IgD-negative memory B cell (primary cell): ENCODE data around the gene ARRB2. TPM values are rescaled to one million over a fixed set of nuclear protein-coding genes. Genes with fewer than 3 reads are reported as not detected.

ENCODE experiments used
- H3K27ac Mint-ChIP-seq, 3 donors: one replicate each; pipeline ENCODE4 v1.8.0; 2020 to 2022; ENCODE audit warnings: mild to moderate bottlenecking in 3 of 3, mixed read lengths in 3 of 3, moderate library complexity in 1 of 3
- H3K27me3 Mint-ChIP-seq: one replicate; pipeline ENCODE4 v1.8.0; 2021; ENCODE audit warnings: mixed read lengths
- H3K36me3 Mint-ChIP-seq: one replicate; pipeline ENCODE4 v1.8.0; 2020; ENCODE audit warnings: mild to moderate bottlenecking, mixed read lengths
- H3K4me1 Mint-ChIP-seq, 3 donors: one replicate each; pipeline ENCODE4 v1.8.0; 2020 to 2022; ENCODE audit warnings: mixed read lengths in 3 of 3, mild to moderate bottlenecking in 1 of 3
- H3K4me3 Mint-ChIP-seq, 4 donors: one replicate each; pipeline ENCODE4 v1.8.0; 2020 to 2022; ENCODE audit warnings: mild to moderate bottlenecking in 4 of 4, mixed read lengths in 4 of 4, moderate library complexity in 3 of 4
- H3K9me3 Mint-ChIP-seq, 3 donors: one replicate each; pipeline ENCODE4 v1.8.0; 2020 to 2021; ENCODE audit warnings: mixed read lengths in 3 of 3, mild to moderate bottlenecking in 1 of 3
- polyA plus RNA-seq: library from polyadenylated mRNA; unstranded; fragments of 300-500 nt; fragmentation: Illumina TruSeq; gene quantifications from one replicate; pipeline ENCODE4 v1.2.3, GENCODE V29; 2021

Gene ARRB2
- polyA plus RNA-seq = 21.5 TPM

DNA sequence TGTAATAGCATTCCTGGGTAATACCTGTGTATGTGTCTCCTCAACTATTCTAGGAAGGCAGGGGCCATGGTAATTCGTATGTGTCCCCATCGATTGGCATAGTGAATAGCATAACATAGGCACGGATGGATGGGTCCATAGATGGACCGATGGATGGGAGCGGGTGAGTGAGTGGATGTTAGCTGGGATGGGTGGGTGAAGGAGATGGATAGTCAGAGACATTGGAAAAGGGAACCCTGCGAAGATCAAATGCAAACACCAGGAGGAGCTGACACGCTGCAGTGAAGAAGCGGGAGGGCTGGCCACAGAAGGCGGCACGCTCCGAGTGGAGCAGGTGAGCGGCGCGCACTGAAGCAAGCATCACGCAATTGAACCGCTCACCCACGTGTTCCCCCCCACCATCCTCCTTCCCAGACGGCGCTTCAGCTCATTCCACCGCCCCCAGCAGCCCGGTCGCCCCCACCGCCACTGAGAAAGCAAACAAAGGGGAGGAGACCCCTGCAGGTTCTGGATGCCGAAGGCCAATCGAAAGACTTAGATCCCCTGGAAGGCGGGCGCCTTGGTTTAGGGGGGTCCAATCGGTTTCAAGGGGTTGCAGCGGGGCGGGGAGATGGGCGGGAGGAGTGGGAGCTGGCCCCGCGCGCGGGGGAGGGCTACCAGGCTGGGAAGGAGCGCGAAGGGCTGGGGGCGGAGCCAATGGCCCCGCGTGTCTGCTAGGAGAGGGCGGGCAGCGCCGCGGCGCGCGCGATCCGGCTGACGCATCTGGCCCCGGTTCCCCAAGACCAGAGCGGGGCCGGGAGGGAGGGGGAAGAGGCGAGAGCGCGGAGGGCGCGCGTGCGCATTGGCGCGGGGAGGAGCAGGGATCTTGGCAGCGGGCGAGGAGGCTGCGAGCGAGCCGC, at the start of gene ARRB2:
TSS of gene ARRB2 (plus strand) at position 839 of the 899 bp plus-strand sequence. CDS start 90 bp downstream, outside the sequence.
- Mint-ChIP-seq H3K27me3 (no peaks in the 10 kb centered on the region), H3K36me3 (no peaks in the 10 kb centered on the region), H3K4me3 (peak within 1 kb of the TSS; percentile 61 to 97 (median 90)), H3K9me3 (peaks cover 0 to 2% (median 0%) of the 10 kb centered on the region in 3 donors), H3K27ac (peak within 1 kb of the TSS; percentile 36 to 95 (median 93)), H3K4me1 (peaks cover 18 to 31% (median 25%) of the 10 kb centered on the region in 3 donors)

DNA sequence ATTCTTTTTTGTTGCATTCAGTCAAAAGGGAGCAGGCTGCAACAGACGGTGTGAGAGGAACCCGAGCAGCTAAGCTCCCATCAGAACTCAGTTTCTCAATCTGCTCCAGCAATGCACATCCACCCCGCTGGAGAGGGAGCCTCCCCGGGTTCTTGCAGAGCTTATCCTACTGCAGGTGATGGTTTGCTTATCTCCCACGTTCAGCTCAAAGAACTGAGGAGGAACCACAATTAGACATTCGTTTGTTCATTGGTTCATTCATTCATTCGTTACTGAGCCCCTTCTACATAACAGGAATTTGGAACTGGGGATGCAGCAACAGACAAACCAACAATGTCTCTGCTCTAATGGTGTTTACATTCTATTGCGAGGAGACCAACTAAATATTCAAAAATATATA, 46.7 kb upstream of the ARRB2 start:
- H3K36me3 Mint-ChIP-seq = peaks cover 1% of the 10 kb centered on the region
- no peaks in the 10 kb centered on the region for H3K9me3 Mint-ChIP-seq
- H3K27ac Mint-ChIP-seq = no peak overlapping the region
- H3K27me3 Mint-ChIP-seq = peaks cover 7% of the 10 kb centered on the region
- H3K4me1 Mint-ChIP-seq = peaks cover 0 to 2% (median 0%) of the 10 kb centered on the region in 3 donors
- no peak overlapping the region for H3K4me3 Mint-ChIP-seq

DNA sequence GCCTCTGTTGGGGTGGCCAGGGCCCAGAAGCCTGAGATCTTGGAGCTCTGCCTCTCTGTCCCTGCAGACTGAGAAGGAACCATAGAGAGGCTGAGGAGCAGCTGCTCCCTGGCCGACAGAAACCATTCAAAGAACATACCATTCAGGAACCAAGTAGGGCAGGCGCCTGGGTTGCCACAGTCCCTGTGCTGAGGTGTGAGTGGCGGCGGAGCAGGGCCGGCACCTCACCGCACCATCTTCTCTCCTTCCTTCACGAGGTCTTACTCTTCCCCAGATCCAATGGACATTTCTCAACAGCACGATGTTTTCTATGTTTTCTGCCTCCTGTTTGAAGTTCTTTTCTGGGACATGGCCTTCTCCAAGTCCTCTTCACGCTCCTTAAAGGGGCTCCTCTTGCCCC, 46.2 kb upstream of the ARRB2 start:
- Mint-ChIP-seq H3K36me3 (peaks cover 1% of the 10 kb centered on the region), H3K4me3 (peak overlapping the region in 1 of 4 donors; percentile 2), H3K4me1 (peaks cover 0 to 2% (median 0%) of the 10 kb centered on the region in 3 donors), H3K27me3 (peaks cover 7% of the 10 kb centered on the region), H3K27ac (peak overlapping the region in 1 of 3 donors; percentile 1), H3K9me3 (no peaks in the 10 kb centered on the region)

GRCh38 chr17:4665027-4665426, 45.4 kb upstream of the ARRB2 start:
- H3K27ac Mint-ChIP-seq = no peak overlapping the region
- H3K36me3 Mint-ChIP-seq = peaks cover 1% of the 10 kb centered on the region
- peaks cover 0 to 2% (median 0%) of the 10 kb centered on the region in 3 donors for H3K4me1 Mint-ChIP-seq
- H3K4me3 Mint-ChIP-seq = no peak overlapping the region
- peaks cover 7% of the 10 kb centered on the region for H3K27me3 Mint-ChIP-seq
- H3K9me3 Mint-ChIP-seq = no peaks in the 10 kb centered on the region

GRCh38 chr17:4666296-4666695, 44.1 kb upstream of the ARRB2 start:
- Mint-ChIP-seq H3K27ac (no peak overlapping the region), H3K9me3 (no peaks in the 10 kb centered on the region), H3K4me1 (peaks cover 0 to 2% (median 0%) of the 10 kb centered on the region in 3 donors), H3K36me3 (peaks cover 1% of the 10 kb centered on the region), H3K4me3 (no peak overlapping the region), H3K27me3 (peaks cover 7% of the 10 kb centered on the region)

GRCh38 chr17:4667166-4667565, 43.3 kb upstream of the ARRB2 start:
- Mint-ChIP-seq H3K4me3 (no peak overlapping the region), H3K9me3 (no peaks in the 10 kb centered on the region), H3K27ac (no peak overlapping the region), H3K27me3 (peaks cover 7% of the 10 kb centered on the region), H3K4me1 (peaks cover 0 to 2% (median 0%) of the 10 kb centered on the region in 3 donors), H3K36me3 (peaks cover 1% of the 10 kb centered on the region)

DNA sequence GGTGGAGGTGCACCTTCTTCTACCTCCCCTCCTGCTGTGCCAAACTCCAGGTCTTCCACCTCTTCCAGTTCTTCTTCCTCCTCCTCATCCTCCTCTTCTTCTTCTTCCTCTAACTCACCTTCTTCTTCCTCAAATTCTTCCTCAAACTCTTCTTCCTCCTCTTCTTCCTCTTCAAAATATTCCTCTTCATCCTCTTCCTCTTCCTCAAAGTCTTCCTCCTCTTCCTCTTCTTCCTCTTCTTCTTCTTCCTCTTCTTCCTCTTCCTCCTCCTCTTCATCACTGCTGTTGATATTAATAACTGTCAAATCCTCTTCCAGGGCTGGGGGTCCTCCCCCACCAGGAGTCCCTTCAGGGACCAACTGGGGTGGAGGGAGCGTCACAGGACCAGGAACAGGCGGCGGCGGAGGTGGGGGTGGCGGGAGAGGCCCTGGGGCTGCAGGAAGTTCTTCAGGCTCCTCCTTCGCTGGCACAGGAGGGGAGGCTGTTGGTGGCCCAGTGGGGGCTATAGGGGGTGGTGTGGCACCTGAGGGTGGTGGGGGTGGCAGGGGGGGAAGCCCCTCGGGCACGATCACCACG, 38.3 kb upstream of the ARRB2 start:
- Mint-ChIP-seq H3K9me3 (no peaks in the 10 kb centered on the region), H3K27me3 (peaks cover 1% of the 10 kb centered on the region), H3K27ac (peak overlapping the region in 1 of 3 donors; percentile 9), H3K36me3 (no peaks in the 10 kb centered on the region), H3K4me3 (no peak overlapping the region), H3K4me1 (peaks cover 0 to 2% (median 0%) of the 10 kb centered on the region in 3 donors)

DNA sequence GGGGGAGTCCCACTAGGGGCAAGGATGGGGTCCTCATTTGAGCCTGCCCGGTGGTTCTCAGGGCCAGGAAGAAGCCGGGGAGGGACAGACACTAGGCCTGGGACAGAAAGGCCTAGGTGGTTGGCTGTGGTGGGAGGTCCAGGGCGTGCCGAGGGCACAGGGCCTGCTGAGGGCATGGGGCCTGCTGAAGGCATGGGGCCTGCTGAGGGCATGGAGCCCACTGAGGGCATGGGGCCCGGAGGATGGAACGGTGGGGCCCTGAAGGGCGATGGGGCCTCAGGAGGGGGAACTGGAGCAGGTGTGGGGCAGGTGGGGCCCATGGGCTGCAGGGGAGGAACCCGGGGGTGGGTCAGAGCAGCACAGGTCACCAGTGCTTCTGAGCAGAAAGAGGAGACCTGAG, 37.7 kb upstream of the ARRB2 start:
- Mint-ChIP-seq H3K4me1 (peaks cover 0 to 4% (median 0%) of the 10 kb centered on the region in 3 donors), H3K9me3 (no peaks in the 10 kb centered on the region), H3K4me3 (peak overlapping the region in 1 of 4 donors; percentile 5), H3K27ac (peak overlapping the region in 1 of 3 donors; percentile 39), H3K27me3 (peaks cover 1% of the 10 kb centered on the region), H3K36me3 (no peaks in the 10 kb centered on the region)

DNA sequence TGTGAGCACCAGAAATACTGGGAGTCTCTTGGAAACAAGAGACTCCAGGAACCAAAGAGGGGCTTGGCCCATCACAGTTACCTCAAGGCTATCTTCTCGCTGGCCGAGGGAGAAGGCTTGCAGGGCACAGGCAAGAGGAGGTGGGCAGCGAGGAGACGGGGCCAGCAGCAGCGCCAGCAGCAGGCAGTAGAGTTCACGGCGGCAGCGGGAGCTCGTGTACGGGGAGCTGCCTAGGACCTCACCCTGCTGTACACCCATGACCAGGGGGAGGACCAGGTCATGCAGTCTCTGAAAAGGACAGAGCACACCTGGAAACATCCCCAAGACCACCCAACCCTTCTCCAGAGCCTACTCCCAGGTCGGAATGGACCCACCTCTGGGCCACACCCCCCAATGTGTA, 37.3 kb upstream of the ARRB2 start:
- Mint-ChIP-seq H3K9me3 (no peaks in the 10 kb centered on the region), H3K27me3 (peaks cover 1% of the 10 kb centered on the region), H3K36me3 (no peaks in the 10 kb centered on the region), H3K27ac (peak overlapping the region in 1 of 3 donors; percentile 39), H3K4me1 (peaks cover 0 to 4% (median 0%) of the 10 kb centered on the region in 3 donors), H3K4me3 (no peak overlapping the region)

- no peak overlapping the region for H3K27ac Mint-ChIP-seq
- peaks cover 0 to 4% (median 0%) of the 10 kb centered on the region in 3 donors for H3K4me1 Mint-ChIP-seq
- no peaks in the 10 kb centered on the region for H3K36me3 Mint-ChIP-seq
- H3K4me3 Mint-ChIP-seq = no peak overlapping the region
- H3K27me3 Mint-ChIP-seq = no peaks in the 10 kb centered on the region
- H3K9me3 Mint-ChIP-seq = no peaks in the 10 kb centered on the region
Measured at GRCh38 chr17:4673986-4674684, 36.3 kb upstream of the ARRB2 start.

DNA sequence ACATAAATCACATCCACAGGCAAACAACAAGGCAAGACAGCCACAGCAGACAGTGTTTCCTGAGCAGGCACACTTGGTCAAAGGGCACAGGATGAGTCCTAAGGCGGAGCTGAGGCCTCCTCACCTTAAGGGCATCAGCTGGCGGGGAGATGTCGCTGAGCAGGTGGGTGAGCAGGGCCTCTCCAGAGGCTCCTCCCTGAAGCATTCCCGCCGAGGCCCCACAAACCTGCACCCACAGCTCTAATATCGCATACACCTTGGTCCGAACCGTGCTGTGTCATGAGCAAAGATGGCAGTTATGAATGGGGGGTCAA, 35.8 kb upstream of the ARRB2 start:
- no peaks in the 10 kb centered on the region for H3K36me3 Mint-ChIP-seq
- no peak overlapping the region for H3K27ac Mint-ChIP-seq
- no peak overlapping the region for H3K4me3 Mint-ChIP-seq
- H3K4me1 Mint-ChIP-seq = peaks cover 0 to 4% (median 0%) of the 10 kb centered on the region in 3 donors
- H3K9me3 Mint-ChIP-seq = no peaks in the 10 kb centered on the region
- H3K27me3 Mint-ChIP-seq = no peaks in the 10 kb centered on the region

DNA sequence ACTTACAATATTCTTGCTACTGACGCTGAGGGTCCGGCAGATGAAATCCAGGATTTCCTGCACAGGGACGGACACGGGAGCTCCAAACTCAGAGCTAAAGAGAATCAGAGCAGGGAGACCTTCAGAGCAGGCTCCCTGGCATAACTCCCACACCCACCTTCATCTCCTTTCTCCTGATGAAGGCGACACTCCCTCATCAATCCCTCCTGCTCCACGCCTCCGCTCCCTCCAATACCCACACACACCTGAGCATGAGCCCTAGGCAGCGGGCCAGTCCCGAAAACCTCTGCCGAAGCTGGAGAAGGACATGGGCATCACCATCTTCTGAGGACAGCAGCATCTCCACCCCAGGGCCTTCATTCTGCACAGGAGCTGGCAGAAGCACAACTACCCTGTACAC, 34.6 kb upstream of the ARRB2 start:
- Mint-ChIP-seq H3K27ac (no peak overlapping the region), H3K27me3 (no peaks in the 10 kb centered on the region), H3K4me3 (no peak overlapping the region)

GRCh38 chr17:4676791-4677190, 33.6 kb upstream of the ARRB2 start:
- no peak overlapping the region for H3K27ac Mint-ChIP-seq
- peaks cover 2% of the 10 kb centered on the region for H3K36me3 Mint-ChIP-seq
- H3K4me1 Mint-ChIP-seq = peaks cover 0 to 4% (median 0%) of the 10 kb centered on the region in 3 donors

More for the DNA sequence above, 34.6 kb upstream of the ARRB2 start:
- no peaks in the 10 kb centered on the region for H3K9me3 Mint-ChIP-seq
- peaks cover 0 to 4% (median 0%) of the 10 kb centered on the region in 3 donors for H3K4me1 Mint-ChIP-seq
- H3K36me3 Mint-ChIP-seq = peaks cover under 1% of the 10 kb centered on the region

DNA sequence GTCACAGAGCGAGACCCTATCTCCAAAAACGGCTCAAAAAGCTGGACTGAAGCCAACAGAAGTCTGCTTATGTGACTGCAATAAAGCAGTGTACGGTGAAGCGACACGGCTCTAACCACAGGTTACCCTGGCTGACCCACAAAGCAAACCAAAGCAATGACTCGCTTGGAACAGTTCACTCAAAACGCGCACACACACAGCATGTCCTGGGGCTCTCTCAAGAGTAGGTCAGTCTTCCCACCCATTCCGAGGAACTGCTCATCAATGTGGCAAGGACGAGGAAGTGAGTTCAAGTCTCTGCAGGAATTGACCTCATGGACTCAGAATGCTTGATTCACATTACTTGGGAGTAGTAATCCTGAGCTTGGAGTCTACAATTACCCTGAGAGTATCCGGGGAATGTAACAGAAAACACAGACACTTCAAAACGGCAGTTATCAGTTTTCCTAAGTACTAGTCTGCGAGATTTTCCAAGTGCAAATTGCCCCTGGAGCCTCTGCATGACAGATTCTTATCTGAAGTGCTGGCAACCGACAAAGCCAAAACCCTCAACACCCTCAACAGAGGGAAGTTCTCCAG, 31.9 kb upstream of the ARRB2 start:
- H3K4me3 Mint-ChIP-seq = no peak overlapping the region

More at GRCh38 chr17:4676791-4677190, 33.6 kb upstream of the ARRB2 start:
- no peaks in the 10 kb centered on the region for H3K9me3 Mint-ChIP-seq
- no peak overlapping the region for H3K4me3 Mint-ChIP-seq
- no peaks in the 10 kb centered on the region for H3K27me3 Mint-ChIP-seq

GRCh38 chr17:4679658-4680057, 30.8 kb upstream of the ARRB2 start:
- no peaks in the 10 kb centered on the region for H3K27me3 Mint-ChIP-seq
- H3K4me1 Mint-ChIP-seq = peaks cover 0 to 4% (median 0%) of the 10 kb centered on the region in 3 donors
- H3K27ac Mint-ChIP-seq = peak overlapping the region in 1 of 3 donors; percentile 53
- H3K4me3 Mint-ChIP-seq = peak overlapping the region in 1 of 4 donors; percentile 21
- H3K9me3 Mint-ChIP-seq = no peaks in the 10 kb centered on the region
- peaks cover 6% of the 10 kb centered on the region for H3K36me3 Mint-ChIP-seq

More for the DNA sequence above, 31.9 kb upstream of the ARRB2 start:
- Mint-ChIP-seq H3K27ac (no peak overlapping the region), H3K4me1 (peaks cover 0 to 3% (median 0%) of the 10 kb centered on the region in 3 donors), H3K9me3 (no peaks in the 10 kb centered on the region), H3K27me3 (no peaks in the 10 kb centered on the region), H3K36me3 (peaks cover 6% of the 10 kb centered on the region)
